ENCODE data around the gene GPR132. TPM values are rescaled to one million over a fixed set of nuclear protein-coding genes. Genes with fewer than 3 reads are reported as not detected.

GPR132 gene
- total RNA-seq, 1 donor from 2014 or later = 1.0 TPM

GRCh38 chr14:105087308-105087962 lies 22.2 kb upstream of the GPR132 start:
- H3K9me3 ChIP-seq (replicated peaks) = no peaks in the 10 kb centered on the region
- peak; percentile 62 for DNase-seq
- intact Hi-C loops (cut with micrococcal nuclease) = no loop called here
- TF ChIP-seq CTCF (IDR thresholded peaks at IDR 0.05; ENCODE audit: borderline replicate concordance) = no peak
- no peaks in the 10 kb centered on the region for H3K36me3 ChIP-seq
- H3K27me3 ChIP-seq (ENCODE audit: low read depth) = peaks cover 6% of the 10 kb centered on the region
- peak overlapping the region; percentile 84 for H3K27ac ChIP-seq (replicated peaks)
- peak overlapping the region; percentile 72 for H3K4me3 ChIP-seq
- H3K4me1 ChIP-seq = peaks cover 69% of the 10 kb centered on the region

GRCh38 chr14:105086833-105087307 lies 21.6 kb upstream of the GPR132 start:
- peak; percentile 92 for TF ChIP-seq CTCF (IDR thresholded peaks at IDR 0.05; ENCODE audit: borderline replicate concordance)
- intact Hi-C loops (cut with micrococcal nuclease) = no loop called here
- H3K4me1 ChIP-seq = peaks cover 63% of the 10 kb centered on the region
- H3K27ac ChIP-seq (replicated peaks) = peak overlapping the region; percentile 84
- peak overlapping the region; percentile 72 for H3K4me3 ChIP-seq
- H3K36me3 ChIP-seq = no peaks in the 10 kb centered on the region
- peak; percentile 87 for DNase-seq
- peaks cover 6% of the 10 kb centered on the region for H3K27me3 ChIP-seq (ENCODE audit: low read depth)
- no peaks in the 10 kb centered on the region for H3K9me3 ChIP-seq (replicated peaks)

GRCh38 chr14:105085766-105086165 lies 20.5 kb upstream of the GPR132 start:
- no peak for TF ChIP-seq CTCF (IDR thresholded peaks at IDR 0.05; ENCODE audit: borderline replicate concordance)
- no peak for DNase-seq
- intact Hi-C loops (cut with micrococcal nuclease) = no loop called here
- Histone ChIP-seq H3K27me3 (ENCODE audit: low read depth) (peaks cover 6% of the 10 kb centered on the region), H3K9me3 (replicated peaks) (no peaks in the 10 kb centered on the region), H3K4me3 (no peak overlapping the region), H3K36me3 (no peaks in the 10 kb centered on the region), H3K27ac (replicated peaks) (no peak overlapping the region), H3K4me1 (peaks cover 52% of the 10 kb centered on the region)

GRCh38 chr14:105084741-105085571 lies 19.7 kb upstream of the GPR132 start:
- Histone ChIP-seq H3K36me3 (no peaks in the 10 kb centered on the region), H3K4me3 (no peak overlapping the region), H3K4me1 (peaks cover 44% of the 10 kb centered on the region), H3K27ac (replicated peaks) (no peak overlapping the region), H3K9me3 (replicated peaks) (no peaks in the 10 kb centered on the region), H3K27me3 (ENCODE audit: low read depth) (peaks cover 6% of the 10 kb centered on the region)
- DNase-seq = no peak
- TF ChIP-seq CTCF (IDR thresholded peaks at IDR 0.05; ENCODE audit: borderline replicate concordance) = no peak
- intact Hi-C loops (cut with micrococcal nuclease) = no loop called here

GRCh38 chr14:105083926-105084685 lies 18.9 kb upstream of the GPR132 start:
- no peak for TF ChIP-seq CTCF (IDR thresholded peaks at IDR 0.05; ENCODE audit: borderline replicate concordance)
- no peak for DNase-seq
- intact Hi-C loops (cut with micrococcal nuclease) = no loop called here
- H3K4me1 ChIP-seq = peaks cover 41% of the 10 kb centered on the region
- no peak overlapping the region for H3K4me3 ChIP-seq
- no peaks in the 10 kb centered on the region for H3K9me3 ChIP-seq (replicated peaks)
- peaks cover 6% of the 10 kb centered on the region for H3K27me3 ChIP-seq (ENCODE audit: low read depth)
- H3K36me3 ChIP-seq = no peaks in the 10 kb centered on the region
- no peak overlapping the region for H3K27ac ChIP-seq (replicated peaks)

All from left ventricle myocardium inferior (tissue), 1 donor.